Islet precursor cell (in vitro differentiated cells): ENCODE results near the gene CROT.
"Not testable (repeated sequence)": the region's sequence is repeated elsewhere in the genome, so short reads cannot be mapped to it uniquely, and the experiment has no call there.

ENCODE experiments used
- DNase-seq: peaks from one replicate; pipeline ENCODE4 v3.0.0-alpha.2; 2018

Gene CROT

GRCh38 chr7:87345166-87345927 lies at the start of gene CROT:
TSS of gene CROT (plus strand) at chr7:87345664. CDS start at chr7:87349069, 3,405 bp downstream.
- peak; percentile 97 for DNase-seq

GRCh38 chr7:87300756-87301155 lies 44.7 kb upstream of the CROT start:
- no peak for DNase-seq

- no peak for DNase-seq
Observed at GRCh38 chr7:87310790-87311419, 34.6 kb upstream of the CROT start.

- peak; percentile 71 for DNase-seq
Observed at GRCh38 chr7:87312215-87312865, 33.1 kb upstream of the CROT start.

GRCh38 chr7:87316097-87316700 lies 29.3 kb upstream of the CROT start:
- no peak for DNase-seq

GRCh38 chr7:87316846-87317552 lies 28.5 kb upstream of the CROT start:
- DNase-seq = peak; percentile 85

GRCh38 chr7:87317691-87318245 lies 27.7 kb upstream of the CROT start:
- DNase-seq = no peak

GRCh38 chr7:87318741-87319140 lies 26.7 kb upstream of the CROT start:
- DNase-seq = no peak

- DNase-seq = not testable (repeated sequence)
Observed at GRCh38 chr7:87319154-87319581, 26.3 kb upstream of the CROT start.

- DNase-seq = no peak
Observed at GRCh38 chr7:87322912-87323311, 22.6 kb upstream of the CROT start.

- no peak for DNase-seq
Observed at GRCh38 chr7:87325576-87326370, 19.7 kb upstream of the CROT start.

GRCh38 chr7:87328281-87328680 lies 17.2 kb upstream of the CROT start:
- DNase-seq = no peak

- DNase-seq = no peak
Observed at GRCh38 chr7:87330316-87330715, 15.1 kb upstream of the CROT start.

- no peak for DNase-seq
Observed at GRCh38 chr7:87330942-87331341, 14.5 kb upstream of the CROT start.

- DNase-seq = no peak
Observed at GRCh38 chr7:87331687-87332252, 13.7 kb upstream of the CROT start.

- DNase-seq = no peak
Observed at GRCh38 chr7:87332321-87332720, 13.1 kb upstream of the CROT start.

GRCh38 chr7:87336136-87336535 lies 9.3 kb upstream of the CROT start:
- no peak for DNase-seq

- DNase-seq = no peak
Observed at GRCh38 chr7:87337331-87337730, 8.1 kb upstream of the CROT start.

GRCh38 chr7:87339373-87339897 lies 6.0 kb upstream of the CROT start:
- no peak for DNase-seq

GRCh38 chr7:87341441-87341840 lies 4.0 kb upstream of the CROT start:
- no peak for DNase-seq

GRCh38 chr7:87342231-87342630 lies 3.2 kb upstream of the CROT start:
- no peak for DNase-seq
